Lower lobe of right lung (tissue), 2 donors: ENCODE data around the gene PITX1. TPM values are rescaled to one million over a fixed set of nuclear protein-coding genes. Genes with fewer than 3 reads are reported as not detected.

ENCODE experiments used
- ATAC-seq, 2 donors: fragments of 200-7000 bp; cut with Tn5 transposase; one replicate each; pipeline ENCODE4 v1.9.1; 2020 to 2022; ENCODE audit warnings: mild to moderate bottlenecking in 2 of 2, moderate library complexity in 2 of 2
- DNase-seq: peaks from one replicate; pipeline ENCODE4 v3.0.0-alpha.2; 2020
- H3K27ac ChIP-seq: fragments of 200-600 bp; one replicate; pipeline ENCODE4 v1.8.0; 2022
- H3K27me3 ChIP-seq: fragments of 200-600 bp; one replicate; pipeline ENCODE4 v1.8.0; 2022; ENCODE audit warnings: low read depth
- H3K36me3 ChIP-seq: fragments of 200-600 bp; one replicate; pipeline ENCODE4 v1.8.0; 2022; ENCODE audit warnings: mild to moderate bottlenecking
- H3K4me1 ChIP-seq: fragments of 200-600 bp; one replicate; pipeline ENCODE4 v1.8.0; 2022
- H3K4me3 ChIP-seq: fragments of 200-600 bp; one replicate; pipeline ENCODE4 v1.8.0; 2022; ENCODE audit warnings: mild to moderate bottlenecking
- H3K9me3 ChIP-seq: fragments of 200-600 bp; one replicate; pipeline ENCODE4 v1.8.0; 2022
- intact Hi-C: fragments of 100-400 bp; cut with DNase I; formaldehyde crosslinking; loops from one replicate; pipeline ENCODE4 v1.11.0; 2022
- total RNA-seq: library from RNA; stranded (reverse); fragmentation: NEBNext Ultra II Directional; extraction: Animal tissue kit (Norgen Biotek cat#: 25700); gene quantifications from one replicate; pipeline ENCODE4 v1.2.1, GENCODE V29; 2021
- TF ChIP-seq, protein P1 (sequence below): fragments of 200-600 bp; IDR thresholded peaks from one replicate; pipeline ENCODE4 v1.8.0; 2022; ENCODE audit warnings: antibody characterized with exemption, mild to moderate bottlenecking
- donor health status: DM: no; HTN: yes; CAD: no; lungs with severe emphysema.

PITX1 gene
- total RNA-seq, 1 donor from 2014 or later = 0.47 TPM

- DNase-seq = no peak
- TF ChIP-seq, protein P1, sequence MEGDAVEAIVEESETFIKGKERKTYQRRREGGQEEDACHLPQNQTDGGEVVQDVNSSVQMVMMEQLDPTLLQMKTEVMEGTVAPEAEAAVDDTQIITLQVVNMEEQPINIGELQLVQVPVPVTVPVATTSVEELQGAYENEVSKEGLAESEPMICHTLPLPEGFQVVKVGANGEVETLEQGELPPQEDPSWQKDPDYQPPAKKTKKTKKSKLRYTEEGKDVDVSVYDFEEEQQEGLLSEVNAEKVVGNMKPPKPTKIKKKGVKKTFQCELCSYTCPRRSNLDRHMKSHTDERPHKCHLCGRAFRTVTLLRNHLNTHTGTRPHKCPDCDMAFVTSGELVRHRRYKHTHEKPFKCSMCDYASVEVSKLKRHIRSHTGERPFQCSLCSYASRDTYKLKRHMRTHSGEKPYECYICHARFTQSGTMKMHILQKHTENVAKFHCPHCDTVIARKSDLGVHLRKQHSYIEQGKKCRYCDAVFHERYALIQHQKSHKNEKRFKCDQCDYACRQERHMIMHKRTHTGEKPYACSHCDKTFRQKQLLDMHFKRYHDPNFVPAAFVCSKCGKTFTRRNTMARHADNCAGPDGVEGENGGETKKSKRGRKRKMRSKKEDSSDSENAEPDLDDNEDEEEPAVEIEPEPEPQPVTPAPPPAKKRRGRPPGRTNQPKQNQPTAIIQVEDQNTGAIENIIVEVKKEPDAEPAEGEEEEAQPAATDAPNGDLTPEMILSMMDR = no peak
- intact Hi-C loops = no loop called here
- Histone ChIP-seq H3K27me3 (peaks cover under 1% of the 10 kb centered on the region), H3K36me3 (no peaks in the 10 kb centered on the region), H3K27ac (no peak overlapping the region), H3K4me1 (no peaks in the 10 kb centered on the region), H3K9me3 (peaks cover under 1% of the 10 kb centered on the region), H3K4me3 (no peak overlapping the region)
- no peak for ATAC-seq
Observed at GRCh38 chr5:135076051-135076491, 42.0 kb upstream of the PITX1 start.

GRCh38 chr5:135075621-135076020, 41.6 kb upstream of the PITX1 start:
- Histone ChIP-seq H3K4me1 (no peaks in the 10 kb centered on the region), H3K4me3 (no peak overlapping the region), H3K27me3 (peaks cover 5% of the 10 kb centered on the region), H3K36me3 (no peaks in the 10 kb centered on the region), H3K9me3 (no peaks in the 10 kb centered on the region), H3K27ac (no peak overlapping the region)
- no peak for DNase-seq
- ATAC-seq = no peak
- TF ChIP-seq, protein P1 = no peak
- intact Hi-C loops = no loop called here

DNA sequence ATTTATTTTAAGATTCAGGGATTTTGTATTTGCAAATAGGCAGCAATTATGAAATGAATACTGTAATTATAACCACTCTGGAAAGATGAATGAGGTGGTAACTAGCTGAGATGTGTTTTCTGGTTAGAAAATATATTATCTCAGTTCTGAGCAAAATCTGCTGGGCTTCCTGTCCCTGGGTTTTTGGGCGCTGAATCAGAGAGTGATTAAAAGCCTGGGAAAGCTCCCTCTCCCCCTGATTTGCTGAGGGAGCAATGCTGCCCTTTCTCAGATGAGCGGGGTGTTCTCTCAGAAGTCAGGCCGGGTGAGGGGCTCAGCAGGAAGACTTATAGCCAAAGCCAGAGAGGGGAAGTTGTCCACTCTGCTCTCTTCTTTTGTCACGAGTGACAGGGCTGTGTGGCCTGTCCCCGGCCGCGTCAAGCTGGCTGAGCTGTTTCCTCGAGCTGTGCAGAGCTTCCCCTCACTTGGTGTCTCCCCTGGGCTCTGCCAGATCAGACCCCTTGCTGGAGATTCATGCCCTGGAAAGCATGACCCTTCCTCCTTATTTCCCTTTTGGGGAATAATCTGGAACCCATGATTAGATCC, 39.8 kb upstream of the PITX1 start:
- intact Hi-C loops = no loop called here
- Histone ChIP-seq H3K36me3 (no peaks in the 10 kb centered on the region), H3K4me1 (no peaks in the 10 kb centered on the region), H3K9me3 (no peaks in the 10 kb centered on the region), H3K4me3 (no peak overlapping the region), H3K27ac (no peak overlapping the region), H3K27me3 (peaks cover 7% of the 10 kb centered on the region)
- ATAC-seq = no peak
- no peak for DNase-seq
- TF ChIP-seq, protein P1 = no peak

DNA sequence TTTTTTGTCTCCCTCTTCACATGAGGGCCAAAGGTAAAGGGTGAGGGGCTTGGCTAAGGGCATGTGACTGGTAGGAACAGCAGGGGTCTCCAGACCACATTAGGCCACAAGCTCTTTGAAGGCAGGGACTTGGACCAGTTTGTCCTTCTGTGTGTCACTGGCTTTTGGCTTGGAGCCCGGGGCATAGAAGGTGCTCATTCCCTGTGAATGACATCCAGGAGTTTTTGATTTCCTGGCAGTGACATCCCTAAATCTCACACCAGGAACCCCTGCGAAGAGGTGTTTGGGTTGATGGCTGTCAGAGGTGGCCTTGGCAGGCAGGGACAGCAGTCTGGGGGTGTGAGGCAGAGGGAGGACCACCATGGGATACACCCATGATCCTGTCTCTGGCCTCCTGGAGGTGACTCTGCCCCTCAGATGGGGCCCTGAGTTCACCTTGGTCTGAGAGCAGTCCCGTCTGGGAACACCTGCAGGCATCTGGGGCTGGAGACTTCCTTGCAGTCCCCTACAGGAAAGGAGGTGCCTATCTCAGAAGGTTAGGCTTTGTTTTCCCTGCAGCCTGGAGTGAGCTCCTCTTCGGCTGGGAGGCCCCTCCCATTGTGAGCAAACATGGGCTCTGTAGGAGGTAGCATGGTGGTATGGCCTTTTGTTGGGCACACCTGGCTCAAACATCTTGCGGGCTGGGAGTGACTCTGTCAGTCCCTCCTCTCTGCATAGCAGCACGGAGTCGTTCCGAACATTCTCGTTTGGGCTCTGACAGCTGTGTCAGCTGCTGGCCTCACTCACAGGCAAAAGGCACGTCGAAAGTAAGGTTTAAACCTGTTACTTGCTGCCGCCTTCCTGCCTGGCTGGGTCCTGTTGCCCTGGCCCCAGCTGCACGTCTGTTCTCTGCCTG, 38.6 kb upstream of the PITX1 start:
- TF ChIP-seq, protein P1 = no peak
- intact Hi-C loops = no loop called here
- no peaks in the 10 kb centered on the region for H3K4me1 ChIP-seq
- H3K27me3 ChIP-seq = peaks cover 7% of the 10 kb centered on the region
- ATAC-seq = peak in 1 of 2 donors; percentile 15
- no peak overlapping the region for H3K4me3 ChIP-seq
- no peaks in the 10 kb centered on the region for H3K9me3 ChIP-seq
- DNase-seq = no peak
- no peak overlapping the region for H3K27ac ChIP-seq
- no peaks in the 10 kb centered on the region for H3K36me3 ChIP-seq

GRCh38 chr5:135071311-135071710, 37.3 kb upstream of the PITX1 start:
- Histone ChIP-seq H3K36me3 (no peaks in the 10 kb centered on the region), H3K4me3 (no peak overlapping the region), H3K4me1 (no peaks in the 10 kb centered on the region), H3K27me3 (peaks cover 7% of the 10 kb centered on the region), H3K9me3 (no peaks in the 10 kb centered on the region), H3K27ac (no peak overlapping the region)
- TF ChIP-seq, protein P1 = no peak
- intact Hi-C loops = no loop called here
- ATAC-seq (no peak), DNase-seq (no peak)
